NT2/D1 (cell line): Measurements from ENCODE around the gene PHIP.

Experiments used
- DNase-seq: peaks from one replicate; pipeline ENCODE4 v3.0.0-alpha.2; 2011; ENCODE audit warnings: low read depth, low spot score
- H3K27me3 ChIP-seq: 2 replicates; pipeline ENCODE4 v1.6.0; 2011; ENCODE audit warnings: mild to moderate bottlenecking; ENCODE audit not compliant: insufficient read length, insufficient read depth
- H3K36me3 ChIP-seq: 2 replicates; pipeline ENCODE4 v1.6.1; 2011; ENCODE audit warnings: mild to moderate bottlenecking, low read length, mixed read lengths; ENCODE audit not compliant: insufficient read depth, insufficient read length
- H3K4me1 ChIP-seq: 2 replicates; pipeline ENCODE4 v1.5.1; 2011; ENCODE audit not compliant: insufficient read depth, insufficient read length
- H3K4me3 ChIP-seq: 2 replicates; pipeline ENCODE4 v1.5.1; 2011; ENCODE audit warnings: low read depth; ENCODE audit not compliant: insufficient read length
- H3K9ac ChIP-seq: 2 replicates; pipeline ENCODE4 v1.6.0; 2011; ENCODE audit warnings: low read depth; ENCODE audit not compliant: insufficient read length
- H3K9me3 ChIP-seq: 2 replicates; pipeline ENCODE4 v1.5.1; 2011; ENCODE audit warnings: mild to moderate bottlenecking, low read length; ENCODE audit not compliant: insufficient read depth
- SUZ12 ChIP-seq: IDR thresholded peaks from 2 replicates; pipeline ENCODE4 v1.6.1; 2011; ENCODE audit not compliant: insufficient read length, insufficient read depth; ENCODE audit errors: extremely low read depth
- YY1 ChIP-seq: IDR thresholded peaks from 2 replicates; pipeline ENCODE4 v1.6.1; 2011; ENCODE audit not compliant: insufficient read length, insufficient read depth
- ZNF274 ChIP-seq: IDR thresholded peaks from 2 replicates; pipeline ENCODE4 v1.6.1; 2011; ENCODE audit warnings: mild to moderate bottlenecking, low read depth, low read length

Gene PHIP

DNA sequence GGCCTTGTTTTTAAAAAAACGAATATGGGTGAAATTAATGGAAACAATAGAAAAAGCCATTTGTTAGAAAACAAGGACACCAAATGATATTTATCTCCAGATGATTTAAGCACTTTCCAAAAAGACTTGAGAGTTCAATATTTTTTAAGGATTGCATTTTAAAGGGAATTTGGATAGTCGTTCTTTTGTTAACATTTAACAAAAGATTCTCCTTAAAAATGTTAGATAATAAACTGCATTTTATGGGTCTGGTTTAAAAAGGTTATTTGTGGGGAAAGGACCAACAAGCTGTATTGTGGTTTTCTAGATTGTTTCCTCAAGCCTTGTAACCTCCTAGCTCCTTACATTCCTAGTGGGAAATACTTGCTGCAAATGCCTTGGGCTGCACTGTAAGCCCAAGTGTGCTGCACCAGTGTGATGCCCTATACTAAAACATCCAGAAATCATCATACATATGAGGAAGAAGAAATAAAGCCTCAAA is 1.5 kb upstream of the PHIP start:
- Histone ChIP-seq H3K4me1 (no peaks in the 10 kb centered on the region), H3K9ac (no peak overlapping the region)
- no peak for DNase-seq

DNA sequence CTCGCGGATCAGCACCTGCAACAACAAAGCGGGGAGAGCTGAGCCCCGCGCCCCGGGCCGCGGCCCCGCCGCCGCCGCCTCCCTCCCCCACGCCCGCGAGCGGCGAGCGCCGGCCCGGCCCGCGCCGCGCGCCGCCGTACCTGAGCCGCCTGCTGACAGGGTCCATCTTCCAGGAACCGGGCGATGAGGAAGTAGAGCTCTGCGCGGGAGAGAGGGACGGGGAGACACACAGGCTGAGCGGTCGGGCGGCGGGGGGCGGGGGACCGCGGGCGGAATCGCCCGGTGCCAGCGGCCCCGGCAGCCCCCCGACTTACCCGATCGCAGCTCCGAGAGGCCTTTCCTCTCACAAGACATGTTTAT is 359 bp downstream of the PHIP start:
- H3K9ac ChIP-seq, result peak overlapping the region; percentile 63
- H3K27me3 ChIP-seq, result no peaks in the 10 kb centered on the region
- H3K4me3 ChIP-seq, result peak overlapping the region; percentile 84
- no peaks in the 10 kb centered on the region for H3K4me1 ChIP-seq
- TF ChIP-seq SUZ12 (no peak), ZNF274 (no peak), YY1 (no peak)
- DNase-seq, result no peak
- H3K9me3 ChIP-seq, result no peaks in the 10 kb centered on the region; the same call in 1 of the 2 replicates
- peaks cover 5% of the 10 kb centered on the region for H3K36me3 ChIP-seq

More for the DNA sequence above, 1.5 kb upstream of the PHIP start:
- no peak for TF ChIP-seq ZNF274
- TF ChIP-seq SUZ12, result no peak
- no peak for TF ChIP-seq YY1
- Histone ChIP-seq H3K9me3 (no peaks in the 10 kb centered on the region; the same call in 1 of the 2 replicates), H3K4me3 (peak overlapping the region; percentile 84), H3K27me3 (no peaks in the 10 kb centered on the region), H3K36me3 (no peaks in the 10 kb centered on the region)

DNA sequence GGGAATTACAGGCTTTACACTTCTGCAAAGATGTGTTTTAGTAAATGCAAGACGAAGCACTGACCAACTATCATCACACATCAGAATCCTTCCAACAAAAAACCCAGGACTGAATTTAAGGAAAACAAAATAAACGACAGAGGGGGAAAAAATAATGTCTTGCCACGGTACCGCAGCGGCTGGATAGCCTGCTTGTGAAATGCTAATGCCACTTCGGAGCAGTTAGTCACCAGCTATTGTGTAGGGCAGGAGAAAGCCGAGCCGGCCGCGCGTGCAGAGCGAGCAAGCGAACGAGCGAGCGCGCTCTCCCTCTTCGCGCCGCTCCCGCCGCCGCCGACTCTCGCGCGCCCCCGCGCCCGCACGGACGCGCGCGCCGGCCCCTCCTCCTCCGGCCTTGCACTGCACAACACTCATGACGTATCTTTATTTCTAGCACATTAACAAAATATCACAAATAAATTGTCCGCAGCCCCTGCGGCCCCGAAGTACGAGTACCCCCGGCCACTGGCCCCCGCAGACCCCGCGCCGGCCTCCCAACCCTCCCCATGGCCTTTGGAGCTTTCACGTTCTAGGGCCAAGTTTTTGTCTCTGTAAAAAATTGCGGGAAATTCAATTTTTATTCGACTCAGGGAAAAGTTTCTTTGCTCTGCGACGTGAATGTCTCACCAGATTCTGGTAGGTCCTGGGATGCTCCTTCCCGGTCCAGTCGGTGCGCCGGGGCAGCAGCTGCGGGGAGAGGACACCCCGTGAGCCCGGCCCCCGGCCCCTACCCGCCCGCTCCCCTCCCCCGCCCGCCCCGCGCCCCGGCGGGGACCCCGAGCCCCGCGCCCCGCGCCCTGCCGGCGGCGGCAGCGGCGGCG is 1.0 kb downstream of the PHIP start:
- no peaks in the 10 kb centered on the region for H3K4me1 ChIP-seq
- no peaks in the 10 kb centered on the region; the same call in 1 of the 2 replicates for H3K9me3 ChIP-seq
- TF ChIP-seq ZNF274, result no peak
- TF ChIP-seq YY1, result no peak
- no peak for TF ChIP-seq SUZ12
- H3K27me3 ChIP-seq, result no peaks in the 10 kb centered on the region
- peak; percentile 74 for DNase-seq
- H3K36me3 ChIP-seq, result peaks cover 8% of the 10 kb centered on the region
- peak overlapping the region; percentile 84 for H3K4me3 ChIP-seq
- H3K9ac ChIP-seq, result peak overlapping the region; percentile 80

DNA sequence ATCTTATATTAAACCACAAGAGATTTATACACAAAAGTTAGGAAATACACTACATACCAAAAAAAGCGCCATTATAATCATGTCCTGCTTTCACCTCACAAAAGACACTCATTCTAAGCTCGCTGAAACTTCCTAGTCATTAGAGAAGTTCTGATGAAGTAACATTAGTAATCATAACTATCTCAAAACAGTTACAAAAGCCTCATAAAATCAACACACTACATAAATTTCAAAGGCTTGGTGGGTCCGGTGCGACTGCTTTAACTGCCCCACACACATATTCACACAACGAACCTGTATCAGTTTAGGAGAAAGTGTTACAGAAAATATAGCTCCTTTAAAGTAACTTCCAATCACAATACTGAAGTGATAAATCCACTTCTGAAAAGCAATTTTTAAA is 1.9 kb downstream of the PHIP start:
- H3K9ac ChIP-seq, result peak overlapping the region; percentile 46
- DNase-seq, result no peak
- H3K4me3 ChIP-seq, result peak overlapping the region; percentile 57
- no peaks in the 10 kb centered on the region for H3K4me1 ChIP-seq
- peaks cover 12% of the 10 kb centered on the region for H3K36me3 ChIP-seq
- no peaks in the 10 kb centered on the region; the same call in 1 of the 2 replicates for H3K9me3 ChIP-seq
- no peaks in the 10 kb centered on the region for H3K27me3 ChIP-seq
- TF ChIP-seq SUZ12, result no peak
- no peak for TF ChIP-seq ZNF274
- TF ChIP-seq YY1, result no peak

DNA sequence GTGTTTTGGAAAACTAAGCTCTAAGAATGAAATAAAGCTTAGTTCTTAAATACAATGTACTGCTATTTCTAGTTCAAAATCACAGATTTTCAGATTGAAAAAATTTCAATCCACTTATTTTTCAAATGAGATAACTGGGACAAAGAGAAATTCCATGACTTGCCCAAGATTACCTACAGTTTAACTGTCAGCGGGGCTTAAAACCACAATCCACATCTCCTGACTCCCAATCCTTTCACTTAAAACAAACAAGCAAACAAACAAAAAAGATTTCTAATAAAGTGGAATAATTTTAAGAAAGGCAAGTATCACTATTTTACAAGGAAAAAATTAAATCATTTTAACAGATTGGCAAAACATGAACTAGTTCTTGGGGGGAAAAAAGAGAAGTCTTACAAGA is 4.2 kb downstream of the PHIP start:
- H3K27me3 ChIP-seq, result no peaks in the 10 kb centered on the region
- peaks cover 16% of the 10 kb centered on the region for H3K36me3 ChIP-seq
- no peaks in the 10 kb centered on the region for H3K4me1 ChIP-seq
- H3K9ac ChIP-seq, result no peak overlapping the region
- TF ChIP-seq SUZ12 (no peak), ZNF274 (no peak), YY1 (no peak)
- no peak overlapping the region for H3K4me3 ChIP-seq
- DNase-seq, result no peak
- H3K9me3 ChIP-seq, result no peaks in the 10 kb centered on the region; the same call in 1 of the 2 replicates

DNA sequence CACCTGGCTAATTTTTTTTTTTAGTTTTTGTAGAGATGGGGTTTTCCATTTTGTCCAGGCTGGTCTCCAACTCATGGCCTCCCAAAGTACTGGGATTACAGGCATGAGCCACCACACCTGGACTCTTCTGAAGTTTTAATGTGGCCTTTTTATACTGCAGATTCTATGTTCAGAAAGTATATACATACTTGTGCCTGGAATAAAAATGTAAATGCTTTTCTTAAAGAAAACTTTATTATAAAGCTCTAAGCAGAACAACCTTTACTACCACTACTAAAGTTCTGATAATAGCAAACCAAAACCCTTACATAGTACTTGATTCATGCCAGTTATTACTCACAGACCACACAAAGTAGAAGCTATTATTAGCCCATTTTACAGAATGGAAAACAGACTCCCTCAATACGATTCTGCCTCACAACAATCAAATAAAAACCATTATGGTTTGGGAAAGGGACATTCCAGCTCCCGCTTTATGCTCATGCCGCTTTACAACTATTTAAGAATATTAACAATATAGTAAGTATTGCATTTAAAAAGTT is 5.3 kb downstream of the PHIP start:
- DNase-seq, result no peak
- no peaks in the 10 kb centered on the region for H3K4me1 ChIP-seq

DNA sequence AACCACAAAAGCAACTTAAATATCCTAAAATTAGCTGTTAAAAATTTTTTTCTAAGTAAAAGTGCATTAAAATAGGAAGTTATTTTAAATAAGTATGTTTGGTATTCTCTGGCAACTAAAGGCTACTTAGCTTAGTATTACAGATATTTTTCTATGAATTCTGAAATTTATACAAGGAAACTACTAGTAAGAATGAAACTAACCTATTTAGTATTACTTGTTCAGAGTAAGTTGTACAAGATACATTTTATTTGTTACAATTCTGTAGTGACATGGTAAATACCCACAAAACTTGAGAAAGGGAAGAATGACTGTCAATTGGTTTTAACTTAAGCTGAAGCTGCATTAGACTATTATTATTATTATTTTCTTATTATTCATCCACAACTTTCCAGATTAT is 6.5 kb downstream of the PHIP start:
- Histone ChIP-seq H3K4me3 (no peak overlapping the region), H3K27me3 (no peaks in the 10 kb centered on the region), H3K4me1 (no peaks in the 10 kb centered on the region), H3K9me3 (no peaks in the 10 kb centered on the region; the same call in 1 of the 2 replicates), H3K36me3 (peaks cover 16% of the 10 kb centered on the region), H3K9ac (no peak overlapping the region)
- no peak for DNase-seq
- TF ChIP-seq ZNF274, result no peak
- TF ChIP-seq YY1, result no peak
- TF ChIP-seq SUZ12, result no peak

More for the DNA sequence above, 5.3 kb downstream of the PHIP start:
- H3K27me3 ChIP-seq, result no peaks in the 10 kb centered on the region
- TF ChIP-seq SUZ12 (no peak), ZNF274 (no peak), YY1 (no peak)
- no peaks in the 10 kb centered on the region; the same call in 1 of the 2 replicates for H3K9me3 ChIP-seq
- H3K9ac ChIP-seq, result no peak overlapping the region
- H3K36me3 ChIP-seq, result peaks cover 16% of the 10 kb centered on the region
- H3K4me3 ChIP-seq, result no peak overlapping the region

DNA sequence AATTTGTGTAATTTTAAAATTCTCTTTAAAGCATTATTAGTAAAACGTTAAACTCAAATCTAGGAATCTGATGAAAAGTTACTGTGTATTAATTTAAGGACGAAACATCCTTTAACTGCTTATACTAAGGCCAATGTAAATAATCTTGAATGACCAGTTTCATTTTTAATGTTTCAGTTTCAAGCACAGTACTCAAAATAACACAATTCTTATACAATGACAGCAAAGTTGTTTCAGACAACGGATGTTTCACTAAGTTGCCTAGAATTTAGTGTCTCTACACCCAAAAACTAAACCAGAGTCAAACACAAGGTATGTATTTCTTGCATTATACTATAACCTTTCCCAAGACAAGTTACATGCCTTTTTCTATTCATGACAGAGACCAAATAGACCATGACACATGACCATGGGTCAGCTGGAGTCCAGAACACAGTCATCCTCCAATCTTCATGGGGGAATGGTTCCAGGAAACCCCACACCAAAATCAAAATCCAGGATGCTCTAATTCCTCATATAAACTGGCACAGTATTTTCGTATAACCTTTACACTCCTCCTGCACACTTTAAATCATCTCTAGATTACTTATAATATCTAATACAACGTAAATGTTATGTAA is 7.7 kb downstream of the PHIP start:
- Histone ChIP-seq H3K4me1 (no peaks in the 10 kb centered on the region), H3K27me3 (no peaks in the 10 kb centered on the region)
- DNase-seq, result no peak

More for the DNA sequence above, 7.7 kb downstream of the PHIP start:
- TF ChIP-seq ZNF274, result no peak
- TF ChIP-seq SUZ12, result no peak
- no peak for TF ChIP-seq YY1
- H3K36me3 ChIP-seq, result peaks cover 16% of the 10 kb centered on the region
- H3K9me3 ChIP-seq, result no peaks in the 10 kb centered on the region; the same call in 1 of the 2 replicates
- H3K4me3 ChIP-seq, result no peak overlapping the region
- no peak overlapping the region for H3K9ac ChIP-seq
